ENCODE measurements around the gene RAB7B.

DNA sequence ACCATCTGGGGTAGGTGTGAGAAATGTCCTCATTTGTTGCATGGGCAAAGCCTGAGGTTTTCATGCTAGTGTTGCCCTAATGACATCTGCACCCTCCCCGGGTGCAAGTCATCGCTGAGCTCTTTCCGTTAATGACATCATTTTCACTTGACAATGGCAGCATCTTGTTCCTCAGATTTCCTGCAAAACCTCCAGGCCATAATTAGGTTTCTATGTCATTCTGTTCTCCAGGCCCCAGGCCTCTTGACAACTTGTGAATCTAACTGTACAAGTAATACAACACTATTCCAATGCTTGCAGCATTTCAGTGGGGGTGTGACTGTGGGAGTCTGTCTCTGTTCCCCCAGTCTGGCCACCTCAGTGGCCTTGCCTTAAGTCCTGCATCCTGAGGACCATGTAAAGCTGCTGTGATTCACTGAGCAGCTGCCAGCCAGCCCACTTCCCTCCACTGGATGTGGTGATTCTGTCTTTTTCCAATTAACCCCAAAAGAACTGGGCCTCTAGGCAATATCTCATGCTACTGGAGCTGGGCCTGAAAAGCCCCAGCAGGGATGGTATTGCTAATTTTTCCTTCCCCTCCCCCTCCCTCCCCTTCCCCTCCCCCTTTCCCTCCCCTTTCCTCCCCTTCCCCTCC lies 22.8 kb downstream of the RAB7B start:
- TF ChIP-seq, protein P1, sequence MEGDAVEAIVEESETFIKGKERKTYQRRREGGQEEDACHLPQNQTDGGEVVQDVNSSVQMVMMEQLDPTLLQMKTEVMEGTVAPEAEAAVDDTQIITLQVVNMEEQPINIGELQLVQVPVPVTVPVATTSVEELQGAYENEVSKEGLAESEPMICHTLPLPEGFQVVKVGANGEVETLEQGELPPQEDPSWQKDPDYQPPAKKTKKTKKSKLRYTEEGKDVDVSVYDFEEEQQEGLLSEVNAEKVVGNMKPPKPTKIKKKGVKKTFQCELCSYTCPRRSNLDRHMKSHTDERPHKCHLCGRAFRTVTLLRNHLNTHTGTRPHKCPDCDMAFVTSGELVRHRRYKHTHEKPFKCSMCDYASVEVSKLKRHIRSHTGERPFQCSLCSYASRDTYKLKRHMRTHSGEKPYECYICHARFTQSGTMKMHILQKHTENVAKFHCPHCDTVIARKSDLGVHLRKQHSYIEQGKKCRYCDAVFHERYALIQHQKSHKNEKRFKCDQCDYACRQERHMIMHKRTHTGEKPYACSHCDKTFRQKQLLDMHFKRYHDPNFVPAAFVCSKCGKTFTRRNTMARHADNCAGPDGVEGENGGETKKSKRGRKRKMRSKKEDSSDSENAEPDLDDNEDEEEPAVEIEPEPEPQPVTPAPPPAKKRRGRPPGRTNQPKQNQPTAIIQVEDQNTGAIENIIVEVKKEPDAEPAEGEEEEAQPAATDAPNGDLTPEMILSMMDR (IDR thresholded peaks at IDR 0.05): no peak
- TF ChIP-seq POLR2A (IDR thresholded peaks at IDR 0.05): no peak
